Tibial nerve (tissue), 4 donors: ENCODE data around the gene ABLIM3. TPM values are rescaled to one million over a fixed set of nuclear protein-coding genes. Genes with fewer than 3 reads are reported as not detected.
A peak's percentile ranks its signal among the peaks of the same experiment; 100 is the strongest.

Experiments
- DNase-seq, 2 donors: peaks; one replicate each; pipeline ENCODE4 v3.0.0-alpha.2; 2019; ENCODE audit warnings: low spot score in 2 of 2
- H3K27ac ChIP-seq, 4 donors: fragments of 200-600 bp; sonication (generic) in 3 of 4; one replicate each; pipeline ENCODE4 v1.5.1; 2017 to 2019; ENCODE audit warnings: mild to moderate bottlenecking in 1 of 4
- H3K27me3 ChIP-seq, 2 donors: fragments of 200-600 bp; sonication (generic) in 1 of 2; one replicate each; pipeline versions ENCODE4 v1.5.1 to v1.6.0; 2017 to 2019
- H3K36me3 ChIP-seq, 3 donors: fragments of 200-600 bp; sonication (generic); one replicate each; pipeline ENCODE4 v1.5.1; 2018 to 2019
- H3K4me1 ChIP-seq, 4 donors: fragments of 200-600 bp; sonication (generic) in 3 of 4; one replicate each; pipeline ENCODE4 v1.5.1; 2017 to 2019
- H3K4me3 ChIP-seq, 4 donors: fragments of 200-600 bp; sonication (generic) in 3 of 4; one replicate each; pipeline ENCODE4 v1.5.1; 2017 to 2019; ENCODE audit warnings: mild to moderate bottlenecking in 1 of 4, moderate library complexity in 1 of 4
- H3K9me3 ChIP-seq, 4 donors: fragments of 200-600 bp; sonication (generic) in 3 of 4; one replicate each; pipeline ENCODE4 v1.5.1; 2017 to 2019
- CTCF ChIP-seq, 5 experiments: fragments of 200-600 bp in 3 of 5; fragments of 450-650 bp in 2 of 5; sonication (generic) in 3 of 5; IDR thresholded peaks; one replicate each; pipeline ENCODE4 v1.5.1; 2016 to 2019; ENCODE audit warnings: antibody characterized with exemption in 5 of 5, mild to moderate bottlenecking in 3 of 5, moderate library complexity in 2 of 5
- EP300 ChIP-seq, 2 donors: sonication (generic); formaldehyde crosslinking; IDR thresholded peaks; one replicate each; pipeline ENCODE4 v1.6.1; 2017; ENCODE audit warnings: antibody characterized with exemption in 2 of 2, mild to moderate bottlenecking in 1 of 2
- POLR2A ChIP-seq, 2 donors: fragments of 450-650 bp; IDR thresholded peaks; one replicate each; pipeline ENCODE4 v1.6.1; 2017; ENCODE audit warnings: antibody characterized with exemption in 2 of 2, mild to moderate bottlenecking in 2 of 2, moderate library complexity in 2 of 2
- WGBS, 2 donors: methylation state at CpG; one replicate each; pipeline ENCODE4 v1.1.5; 2018; 5-methylcytosine and 5-hydroxymethylcytosine counted together
- total RNA-seq, 4 donors: library from RNA; depleted of rRNA; stranded (reverse); fragments of >200 nt; gene quantifications; one replicate each; pipeline ENCODE4 v1.1.0, GENCODE V29; 2016

Gene ABLIM3
- total RNA-seq, 4 donors from 2014 or later: 50.3 to 75.3 (median 52.3) TPM

- no peaks in the 10 kb centered on the region for H3K27me3 ChIP-seq
- peaks cover 0 to 36% (median 3%) of the 10 kb centered on the region in 4 donors for H3K4me1 ChIP-seq
- H3K27ac ChIP-seq: peak overlapping the region in 2 of 4 donors; percentile 53 to 59
- H3K36me3 ChIP-seq: peaks cover 0 to 43% (median 0%) of the 10 kb centered on the region in 3 donors
- TF ChIP-seq CTCF (IDR thresholded peaks at IDR 0.05) (no peak), EP300 (IDR thresholded peaks at IDR 0.05) (peak in 1 of 2 donors; percentile 37), POLR2A (IDR thresholded peaks at IDR 0.05) (no peak)
- 35 to 44% methylated on average over 13 of the region's 13 CpGs for WGBS, 2 donors
- H3K4me3 ChIP-seq: no peak overlapping the region
- no peaks in the 10 kb centered on the region for H3K9me3 ChIP-seq
- DNase-seq: no peak
Observed at GRCh38 chr5:149213264-149213880, 72.1 kb downstream of the ABLIM3 start.

- WGBS, 2 donors: 59 to 76% methylated on average over 5 of the region's 5 CpGs
- DNase-seq: peak in 1 of 2 donors; percentile 33
- H3K27ac ChIP-seq: peak overlapping the region in 1 of 4 donors; percentile 53
Observed at GRCh38 chr5:149215478-149216090, 74.3 kb downstream of the ABLIM3 start.

GRCh38 chr5:149216496-149216895, 75.2 kb downstream of the ABLIM3 start:
- WGBS, 2 donors: 93 to 100% methylated on average over 2 of the region's 2 CpGs
- Histone ChIP-seq H3K27me3 (no peaks in the 10 kb centered on the region), H3K4me3 (no peak overlapping the region), H3K27ac (no peak overlapping the region), H3K36me3 (peaks cover 0 to 28% (median 0%) of the 10 kb centered on the region in 3 donors), H3K9me3 (no peaks in the 10 kb centered on the region), H3K4me1 (peaks cover 0 to 44% (median 3%) of the 10 kb centered on the region in 4 donors)
- TF ChIP-seq CTCF (IDR thresholded peaks at IDR 0.05) (no peak), POLR2A (IDR thresholded peaks at IDR 0.05) (no peak), EP300 (IDR thresholded peaks at IDR 0.05) (no peak)
- no peak for DNase-seq

More at GRCh38 chr5:149215478-149216090, 74.3 kb downstream of the ABLIM3 start:
- Histone ChIP-seq H3K27me3 (no peaks in the 10 kb centered on the region), H3K36me3 (peaks cover 0 to 35% (median 0%) of the 10 kb centered on the region in 3 donors), H3K9me3 (no peaks in the 10 kb centered on the region), H3K4me1 (peaks cover 0 to 36% (median 3%) of the 10 kb centered on the region in 4 donors), H3K4me3 (no peak overlapping the region)
- TF ChIP-seq POLR2A (IDR thresholded peaks at IDR 0.05): no peak
- no peak for TF ChIP-seq CTCF (IDR thresholded peaks at IDR 0.05)
- TF ChIP-seq EP300 (IDR thresholded peaks at IDR 0.05): no peak

- H3K27me3 ChIP-seq: no peaks in the 10 kb centered on the region
- no peak overlapping the region for H3K27ac ChIP-seq
- TF ChIP-seq POLR2A (IDR thresholded peaks at IDR 0.05) (no peak), EP300 (IDR thresholded peaks at IDR 0.05) (no peak), CTCF (IDR thresholded peaks at IDR 0.05) (no peak)
- WGBS, 2 donors: 78 to 80% methylated on average over 5 to 6 of the region's 6 CpGs
- no peaks in the 10 kb centered on the region for H3K9me3 ChIP-seq
- no peak for DNase-seq
- H3K36me3 ChIP-seq: peaks cover 0 to 25% (median 0%) of the 10 kb centered on the region in 3 donors
- peaks cover 0 to 51% (median 3%) of the 10 kb centered on the region in 4 donors for H3K4me1 ChIP-seq
- H3K4me3 ChIP-seq: no peak overlapping the region
Observed at GRCh38 chr5:149217096-149217802, 76.0 kb downstream of the ABLIM3 start.

- no peak overlapping the region for H3K27ac ChIP-seq
- H3K4me1 ChIP-seq: peaks cover 0 to 52% (median 3%) of the 10 kb centered on the region in 4 donors
- WGBS, 2 donors: 64 to 72% methylated on average over 3 of the region's 3 CpGs
Observed at GRCh38 chr5:149217803-149218155, 76.5 kb downstream of the ABLIM3 start.

More at GRCh38 chr5:149217803-149218155, 76.5 kb downstream of the ABLIM3 start:
- H3K4me3 ChIP-seq: no peak overlapping the region
- H3K36me3 ChIP-seq: peaks cover 0 to 25% (median 0%) of the 10 kb centered on the region in 3 donors
- DNase-seq: no peak
- no peaks in the 10 kb centered on the region for H3K9me3 ChIP-seq
- H3K27me3 ChIP-seq: no peaks in the 10 kb centered on the region
- TF ChIP-seq CTCF (IDR thresholded peaks at IDR 0.05): no peak
- TF ChIP-seq EP300 (IDR thresholded peaks at IDR 0.05): no peak
- no peak for TF ChIP-seq POLR2A (IDR thresholded peaks at IDR 0.05)
